Mucosa of stomach (tissue), 1 donor: ENCODE measurements around the gene GNB1L.
"Not testable (repeated sequence)": the region's sequence is repeated elsewhere in the genome, so short reads cannot be mapped to it uniquely, and the experiment has no call there.

Source experiments
- H3K27me3 ChIP-seq: one replicate; pipeline ENCODE4 v1.7.0; 2013; ENCODE audit warnings: mild to moderate bottlenecking, low read length; ENCODE audit not compliant: control insufficient read depth, insufficient read depth
- H3K36me3 ChIP-seq: one replicate; pipeline ENCODE4 v1.7.0; 2013; ENCODE audit warnings: low read length; ENCODE audit not compliant: control insufficient read depth, insufficient read depth
- H3K4me1 ChIP-seq: one replicate; pipeline ENCODE4 v1.7.0; 2013; ENCODE audit warnings: mild to moderate bottlenecking, low read length; ENCODE audit not compliant: control insufficient read depth, insufficient read depth
- H3K4me3 ChIP-seq: one replicate; pipeline ENCODE4 v1.7.0; 2013; ENCODE audit warnings: low read length
- H3K9ac ChIP-seq: one replicate; pipeline ENCODE4 v1.7.0; 2013; ENCODE audit warnings: mild to moderate bottlenecking, low read length, moderate library complexity
- H3K9me3 ChIP-seq: one replicate; pipeline ENCODE4 v1.7.0; 2013; ENCODE audit warnings: mild to moderate bottlenecking, low read length, moderate library complexity; ENCODE audit not compliant: control insufficient read depth
- donor health status: Pancreatic carcinoma.

The GNB1L gene

DNA sequence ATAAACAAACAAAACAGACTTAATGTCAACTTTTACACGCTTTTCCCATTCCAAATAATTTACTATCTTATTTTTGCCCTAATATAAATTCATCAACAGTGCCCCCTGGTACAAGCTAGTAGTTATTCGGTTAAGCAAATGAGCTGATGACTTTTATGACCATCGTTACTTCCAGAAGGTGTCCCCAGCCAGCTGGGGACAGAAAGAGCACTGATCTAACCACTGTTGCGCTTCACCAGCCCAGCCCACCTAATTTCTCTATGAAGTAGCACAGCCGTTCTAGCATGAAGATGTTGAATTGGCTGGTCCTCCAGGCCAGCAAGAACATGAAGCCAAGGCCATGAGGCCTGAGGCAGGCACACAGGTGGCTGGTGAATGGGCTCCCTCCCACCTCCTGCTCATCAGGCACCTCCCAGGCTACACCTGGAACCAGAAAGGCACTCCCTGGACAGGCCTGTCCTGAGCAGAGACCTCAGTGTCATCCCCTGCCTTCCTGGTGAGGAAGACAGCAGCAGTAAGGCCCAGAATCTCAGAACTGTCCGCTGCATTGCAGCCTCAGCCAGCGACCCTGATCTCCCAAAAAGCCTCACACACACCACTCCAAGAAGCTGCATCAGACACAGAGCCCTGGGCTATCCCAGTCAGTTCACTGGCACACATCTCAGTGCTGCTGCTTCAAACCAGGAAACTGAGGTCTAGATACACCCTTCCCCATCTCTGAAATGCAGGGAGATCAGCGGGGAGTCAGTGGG, 12.9 kb downstream of the GNB1L start:
- no peaks in the 10 kb centered on the region for H3K36me3 ChIP-seq
- H3K9me3 ChIP-seq: no peaks in the 10 kb centered on the region
- no peak overlapping the region for H3K4me3 ChIP-seq
- H3K4me1 ChIP-seq: peaks cover 27% of the 10 kb centered on the region
- no peak overlapping the region for H3K9ac ChIP-seq
- no peaks in the 10 kb centered on the region for H3K27me3 ChIP-seq

DNA sequence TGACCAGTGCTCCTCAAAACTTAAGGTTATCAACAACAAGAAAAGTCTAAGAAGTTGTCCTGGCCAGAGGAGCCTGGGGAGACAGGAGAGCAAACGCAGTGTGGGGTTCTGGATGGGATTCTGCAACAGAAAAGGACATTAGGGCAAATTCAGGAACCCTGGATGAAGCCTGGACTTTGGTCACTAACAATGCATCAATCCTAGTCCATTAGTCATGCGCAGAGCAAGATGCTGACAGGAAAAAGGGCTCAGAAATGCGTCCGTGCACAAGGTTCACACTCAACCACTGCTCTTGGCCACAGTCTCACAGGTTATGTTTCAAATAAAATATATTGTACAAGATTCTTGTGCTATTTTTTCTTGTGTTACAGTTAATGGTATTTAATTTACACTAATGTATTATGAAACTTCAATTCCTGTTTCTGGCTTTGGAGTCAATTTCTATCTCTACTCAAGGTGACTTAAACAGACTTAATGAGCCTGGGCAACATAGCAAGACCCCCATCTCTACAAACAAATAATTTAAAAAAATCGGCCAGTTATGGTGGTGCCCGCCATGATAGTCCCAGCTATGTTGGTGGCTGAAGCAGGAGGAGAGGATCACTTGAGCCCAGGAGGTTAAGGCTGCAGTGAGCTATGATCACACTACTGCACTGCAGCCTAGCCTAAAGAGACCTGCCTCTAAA, 13.6 kb downstream of the GNB1L start:
- H3K4me3 ChIP-seq: no peak overlapping the region
- no peaks in the 10 kb centered on the region for H3K27me3 ChIP-seq
- H3K9ac ChIP-seq: no peak overlapping the region
- no peaks in the 10 kb centered on the region for H3K36me3 ChIP-seq
- H3K4me1 ChIP-seq: peaks cover 27% of the 10 kb centered on the region
- no peaks in the 10 kb centered on the region for H3K9me3 ChIP-seq

DNA sequence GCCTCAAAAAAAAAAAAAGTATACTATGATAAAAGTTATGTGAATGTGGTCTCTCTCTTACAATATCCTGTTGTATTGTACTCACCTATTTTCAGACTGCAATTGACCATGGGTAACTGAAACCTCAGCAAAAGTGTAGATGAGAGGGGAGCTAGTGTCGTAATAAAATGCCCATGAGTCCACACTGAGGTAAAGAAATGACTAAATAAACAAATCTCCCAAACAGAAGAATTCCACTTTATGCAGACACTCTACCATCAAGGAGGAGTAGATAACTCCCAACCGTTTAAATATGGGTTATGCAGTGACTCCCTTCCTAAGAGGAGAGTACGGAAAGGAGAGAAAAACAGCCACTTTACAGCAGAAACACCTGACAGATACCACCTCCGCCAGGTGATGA, 14.6 kb downstream of the GNB1L start:
- Histone ChIP-seq H3K4me3 (no peak overlapping the region), H3K9ac (no peak overlapping the region)

DNA sequence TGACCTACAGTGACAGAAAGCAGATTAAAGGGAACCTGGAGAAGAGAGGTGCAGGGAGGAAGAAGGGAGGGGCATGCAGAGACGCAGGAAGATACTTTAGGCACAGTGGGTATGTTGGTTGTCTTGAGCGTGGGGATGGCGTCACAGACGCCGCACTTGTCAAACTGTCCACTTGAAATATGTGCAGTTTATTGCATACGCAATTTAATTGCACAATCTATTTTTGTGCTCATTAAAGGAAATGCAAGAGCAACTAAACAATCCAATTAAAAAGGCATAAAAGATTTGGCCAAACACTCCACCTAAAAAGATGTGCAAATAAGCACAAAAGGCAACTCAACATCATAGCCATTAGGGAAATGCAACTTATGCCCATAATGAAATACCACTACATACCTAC, 16.8 kb downstream of the GNB1L start:
- no peaks in the 10 kb centered on the region for H3K27me3 ChIP-seq
- H3K4me1 ChIP-seq: peaks cover 4% of the 10 kb centered on the region
- H3K9ac ChIP-seq: no peak overlapping the region
- H3K4me3 ChIP-seq: no peak overlapping the region
- H3K9me3 ChIP-seq: no peaks in the 10 kb centered on the region
- no peaks in the 10 kb centered on the region for H3K36me3 ChIP-seq

More for the DNA sequence above, 14.6 kb downstream of the GNB1L start:
- H3K9me3 ChIP-seq: no peaks in the 10 kb centered on the region
- H3K27me3 ChIP-seq: no peaks in the 10 kb centered on the region
- no peaks in the 10 kb centered on the region for H3K36me3 ChIP-seq
- peaks cover 26% of the 10 kb centered on the region for H3K4me1 ChIP-seq

DNA sequence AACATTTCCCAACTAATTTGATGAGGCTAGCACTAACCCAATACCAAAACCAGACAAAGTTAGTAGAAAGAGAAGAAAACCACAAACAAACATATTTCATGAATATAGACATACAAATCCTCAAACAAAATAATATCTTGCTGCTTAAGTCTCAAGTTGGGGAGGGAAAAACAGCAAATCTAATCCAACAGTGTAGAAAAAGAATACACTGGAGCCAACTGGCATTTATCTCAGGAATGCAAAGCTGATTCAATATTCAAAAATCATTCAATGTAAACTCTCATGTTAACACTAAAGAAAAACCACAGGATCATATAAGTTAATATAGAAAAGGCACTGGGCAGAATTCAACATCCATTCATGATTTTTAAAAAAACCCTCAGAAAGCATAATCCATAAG, 18.2 kb downstream of the GNB1L start:
- Histone ChIP-seq H3K9me3 (no peaks in the 10 kb centered on the region), H3K4me1 (no peaks in the 10 kb centered on the region), H3K9ac (no peak overlapping the region), H3K36me3 (no peaks in the 10 kb centered on the region), H3K4me3 (no peak overlapping the region), H3K27me3 (no peaks in the 10 kb centered on the region)

DNA sequence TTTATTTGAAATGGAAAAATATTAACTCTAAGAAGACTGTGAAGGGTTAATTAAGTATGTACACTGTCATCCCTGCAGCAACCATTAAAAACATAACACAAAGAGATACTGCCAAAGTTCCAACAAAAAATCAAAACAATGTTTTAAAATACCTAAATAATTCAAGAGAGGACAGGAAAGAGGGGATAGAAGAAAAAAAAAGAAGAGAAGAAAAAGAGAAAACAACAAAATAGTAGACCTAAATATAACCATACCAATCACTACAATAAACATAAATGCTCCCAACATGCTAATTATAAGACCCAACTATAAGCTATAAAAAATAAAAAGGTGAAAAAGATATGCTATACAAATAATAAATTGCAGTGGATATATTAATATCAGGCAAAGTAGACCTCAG, 20.1 kb downstream of the GNB1L start:
- no peaks in the 10 kb centered on the region for H3K36me3 ChIP-seq
- H3K9ac ChIP-seq: no peak overlapping the region
- no peaks in the 10 kb centered on the region for H3K9me3 ChIP-seq
- no peaks in the 10 kb centered on the region for H3K4me1 ChIP-seq
- no peak overlapping the region for H3K4me3 ChIP-seq
- no peaks in the 10 kb centered on the region for H3K27me3 ChIP-seq

DNA sequence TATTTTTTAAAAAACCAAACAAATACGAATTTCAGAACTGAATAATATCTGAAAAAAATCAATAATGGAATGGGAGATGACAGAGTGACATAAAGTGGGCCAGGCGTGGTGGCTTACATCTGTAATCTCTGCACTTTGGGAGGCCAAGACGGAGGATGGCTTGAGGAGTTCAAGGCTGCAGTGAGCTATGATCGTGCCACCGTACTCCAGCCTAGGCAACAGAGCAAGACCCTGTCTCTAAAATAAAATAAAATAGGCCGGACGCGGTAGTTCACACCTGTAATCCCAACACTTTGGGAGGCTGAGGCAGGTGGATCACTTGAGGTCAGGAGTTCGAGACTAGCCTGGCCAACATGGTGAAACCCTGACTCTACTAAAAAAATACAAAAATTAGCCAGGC, 21.3 kb downstream of the GNB1L start:
- H3K4me3 ChIP-seq, H3K9me3 ChIP-seq, H3K27me3 ChIP-seq, H3K36me3 ChIP-seq, H3K4me1 ChIP-seq, H3K9ac ChIP-seq: not testable (repeated sequence)

DNA sequence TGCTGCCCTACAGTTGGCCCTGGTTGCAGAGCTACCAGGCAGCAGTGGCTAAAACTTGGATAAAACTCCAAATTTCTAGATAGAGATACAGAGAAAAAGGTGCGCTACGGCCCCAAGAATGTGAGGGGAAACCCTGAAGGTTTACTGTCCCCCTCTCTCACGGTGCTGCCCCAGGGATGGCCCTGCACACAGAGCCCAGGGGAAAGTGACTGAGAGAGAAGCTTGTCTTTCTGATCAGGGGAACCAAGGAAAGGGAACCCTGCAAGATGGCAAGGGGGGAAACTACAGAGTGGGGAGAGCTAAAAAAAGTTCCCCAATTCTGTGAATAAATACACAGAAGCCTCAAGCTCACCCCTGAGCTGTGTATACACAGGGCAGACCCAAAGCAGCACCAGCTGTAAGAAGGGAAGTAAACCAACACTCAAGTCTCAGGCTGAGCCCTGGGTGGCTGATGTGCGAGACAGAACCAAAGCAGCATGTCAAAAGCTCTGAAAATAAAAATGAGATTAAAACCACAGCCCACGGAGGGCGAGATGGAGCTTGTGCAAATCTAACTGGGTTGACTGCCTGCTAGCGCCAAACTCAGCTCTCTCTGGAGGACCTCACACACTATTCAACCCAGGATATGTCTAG, 22.1 kb downstream of the GNB1L start:
- no peak overlapping the region for H3K9ac ChIP-seq
- no peak overlapping the region for H3K4me3 ChIP-seq
- no peaks in the 10 kb centered on the region for H3K4me1 ChIP-seq
- H3K9me3 ChIP-seq: no peaks in the 10 kb centered on the region
- H3K27me3 ChIP-seq: no peaks in the 10 kb centered on the region
- no peaks in the 10 kb centered on the region for H3K36me3 ChIP-seq

DNA sequence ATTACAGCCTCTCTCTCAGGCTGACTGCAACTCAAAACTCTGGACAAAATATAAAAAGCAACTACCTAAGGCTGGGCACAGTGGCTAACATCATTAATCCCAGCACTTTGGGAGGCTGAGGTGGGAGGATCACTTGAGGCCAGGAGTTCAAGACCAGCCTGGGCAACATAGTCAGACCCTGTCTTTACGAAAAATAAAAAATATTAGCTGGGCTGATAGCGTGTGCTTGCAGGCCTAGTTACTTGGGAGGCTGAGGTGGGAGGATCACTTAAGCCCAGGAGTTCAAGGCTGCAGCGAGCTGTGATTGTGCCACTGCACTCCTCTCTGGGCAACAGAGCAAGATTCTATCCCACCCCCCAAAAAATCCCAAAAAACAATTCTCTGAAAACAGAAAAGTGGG, 22.7 kb downstream of the GNB1L start:
- H3K9me3 ChIP-seq, H3K9ac ChIP-seq, H3K4me1 ChIP-seq, H3K4me3 ChIP-seq, H3K36me3 ChIP-seq, H3K27me3 ChIP-seq: not testable (repeated sequence)

DNA sequence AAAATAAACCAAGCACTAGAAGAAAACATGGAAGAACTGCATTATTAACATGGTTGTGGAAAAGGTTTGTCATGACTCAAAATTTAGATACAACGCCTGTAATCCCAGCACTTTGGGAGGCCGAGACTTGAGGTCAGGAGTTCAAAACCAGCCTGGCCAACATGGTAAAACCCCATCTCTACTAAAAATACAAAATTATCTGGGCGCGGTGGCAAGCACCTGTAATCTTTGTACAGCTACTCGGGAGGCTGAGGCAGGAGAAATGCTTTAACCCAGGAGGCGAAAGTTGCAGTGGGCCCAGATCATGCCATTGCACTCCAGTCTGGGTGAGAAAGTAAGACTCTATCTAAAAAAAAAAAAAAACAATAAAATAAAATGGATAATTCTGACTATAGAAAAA, 23.7 kb downstream of the GNB1L start:
- Histone ChIP-seq H3K36me3 (no peaks in the 10 kb centered on the region), H3K27me3 (no peaks in the 10 kb centered on the region), H3K4me3 (no peak overlapping the region), H3K4me1 (no peaks in the 10 kb centered on the region), H3K9ac (no peak overlapping the region), H3K9me3 (no peaks in the 10 kb centered on the region)

DNA sequence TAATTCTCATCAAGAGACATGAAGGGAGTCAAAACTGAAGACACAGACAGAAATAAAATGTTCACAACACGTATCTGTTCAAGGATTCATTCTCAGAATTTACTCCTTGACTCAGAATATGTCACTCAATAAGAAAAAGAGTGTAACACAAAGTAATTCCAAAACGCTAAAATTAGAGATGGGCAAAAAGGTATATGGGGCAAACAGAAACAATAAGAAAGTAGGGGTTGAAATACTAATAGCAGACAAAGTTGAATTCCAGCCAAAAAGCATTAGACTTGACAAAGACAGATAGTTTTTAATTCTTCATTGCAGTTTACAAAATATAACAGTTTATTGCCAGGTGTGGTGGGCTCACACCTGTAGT, 26.7 kb downstream of the GNB1L start:
- no peaks in the 10 kb centered on the region for H3K4me1 ChIP-seq
- no peak overlapping the region for H3K4me3 ChIP-seq
- H3K27me3 ChIP-seq: no peaks in the 10 kb centered on the region
- no peaks in the 10 kb centered on the region for H3K36me3 ChIP-seq
- H3K9me3 ChIP-seq: no peaks in the 10 kb centered on the region
- H3K9ac ChIP-seq: no peak overlapping the region

DNA sequence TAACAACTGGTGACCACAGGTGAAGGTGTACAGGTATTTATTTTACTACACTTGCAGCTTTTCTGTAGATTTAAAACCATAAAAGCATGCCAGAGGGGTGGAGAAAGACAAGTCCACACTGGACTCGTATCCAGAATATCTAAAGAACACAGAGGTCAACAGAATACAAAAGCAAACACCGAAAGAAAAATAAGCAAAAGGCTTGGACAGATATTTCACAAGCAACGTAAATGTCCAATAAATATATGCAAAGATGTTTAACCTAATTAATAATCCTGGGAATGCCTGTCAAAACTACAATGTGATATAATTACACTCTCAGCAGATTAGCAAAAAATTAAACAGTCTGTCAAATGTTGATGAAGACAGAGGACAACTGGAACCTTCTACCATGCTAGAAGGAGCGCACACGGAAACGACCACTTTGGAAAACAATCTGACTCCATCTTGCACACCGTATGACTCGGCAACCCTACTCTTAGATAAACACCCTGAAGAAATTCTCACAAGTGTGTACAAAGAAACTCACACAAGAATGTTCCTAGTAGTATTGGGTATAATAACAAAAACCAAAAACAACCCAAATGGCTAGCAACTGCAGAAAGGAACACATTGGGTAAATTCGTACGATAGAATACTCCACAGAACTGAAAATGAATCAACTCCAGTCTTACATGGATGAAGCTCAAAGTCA, 27.2 kb downstream of the GNB1L start:
- no peaks in the 10 kb centered on the region for H3K27me3 ChIP-seq
- H3K9me3 ChIP-seq: no peaks in the 10 kb centered on the region
- no peak overlapping the region for H3K4me3 ChIP-seq

More for the DNA sequence above, 27.2 kb downstream of the GNB1L start:
- Histone ChIP-seq H3K36me3 (no peaks in the 10 kb centered on the region), H3K9ac (no peak overlapping the region), H3K4me1 (no peaks in the 10 kb centered on the region)
